Naive thymus-derived CD4-positive, alpha-beta T cell (primary cell): ENCODE data around the gene PHEX. TPM values are rescaled to one million over a fixed set of nuclear protein-coding genes. Genes with fewer than 3 reads are reported as not detected.
A peak's percentile ranks its signal among the peaks of the same experiment; 100 is the strongest.

ENCODE experiments used
- ATAC-seq: fragments of 150-1000 bp; cut with Tn5 transposase; 2 replicates; pipeline ENCODE4 v1.10.0; 2021; ENCODE audit warnings: mild to moderate bottlenecking, moderate library complexity
- CTCF ChIA-PET: fragments of 350-600 bp; sonication (Branson Sonifier 250); formaldehyde crosslinking; loops from one replicate; lab custom pipeline; 2021; ENCODE audit warnings: antibody characterized with exemption; lab: Charles Lee
- POLR2A ChIA-PET: fragments of 350-600 bp; sonication (Branson Sonifier 250); formaldehyde crosslinking; loops from one replicate; lab custom pipeline; 2021; ENCODE audit warnings: antibody characterized with exemption, inconsistent platforms; lab: Charles Lee
- DNase-seq, 9 donors: peaks; one replicate each; pipeline versions ENCODE4 v3.0.0 to v3.0.0-alpha.2; 2020 to 2022; ENCODE audit warnings: mixed read lengths in 1 of 9
- H3K27ac ChIP-seq: one replicate; pipeline ENCODE4 v1.7.0; 2013; ENCODE audit warnings: mild to moderate bottlenecking, low read depth, low read length, moderate library complexity
- H3K27me3 ChIP-seq, 2 donors: one replicate each; pipeline ENCODE4 v1.7.0; 2013; ENCODE audit warnings: low read length in 2 of 2, mild to moderate bottlenecking in 2 of 2, moderate library complexity in 2 of 2; ENCODE audit not compliant: control insufficient read depth in 2 of 2, insufficient read depth in 2 of 2
- H3K36me3 ChIP-seq, 3 experiments: 1 replicate in 2 of 3; 2 replicates in 1 of 3; pipeline ENCODE4 v1.7.0; 2013; ENCODE audit warnings: low read length in 3 of 3, mild to moderate bottlenecking in 3 of 3, moderate library complexity in 1 of 3; ENCODE audit not compliant: insufficient read depth in 3 of 3, control insufficient read depth in 2 of 3
- H3K4me1 ChIP-seq, 2 donors: one replicate each; pipeline ENCODE4 v1.7.0; 2013; ENCODE audit warnings: low read length in 2 of 2, mild to moderate bottlenecking in 2 of 2, moderate library complexity in 1 of 2; ENCODE audit not compliant: control insufficient read depth in 2 of 2, insufficient read depth in 2 of 2
- H3K4me3 ChIP-seq: 2 replicates; pipeline ENCODE4 v1.7.0; 2013; ENCODE audit warnings: mild to moderate bottlenecking, low read length
- H3K9me3 ChIP-seq, 3 experiments: 1 replicate in 2 of 3; 2 replicates in 1 of 3; pipeline ENCODE4 v1.7.0; 2013; ENCODE audit warnings: low read length in 3 of 3; ENCODE audit not compliant: control insufficient read depth in 2 of 3
- H3K27ac Mint-ChIP-seq, 9 donors: one replicate each; pipeline ENCODE4 v1.8.0; 2020 to 2022; ENCODE audit warnings: mixed read lengths in 9 of 9, mild to moderate bottlenecking in 8 of 9, moderate library complexity in 5 of 9, inconsistent platforms in 2 of 9
- H3K27me3 Mint-ChIP-seq, 5 donors: one replicate each; pipeline ENCODE4 v1.8.0; 2021 to 2022; ENCODE audit warnings: mixed read lengths in 5 of 5, mild to moderate bottlenecking in 1 of 5
- H3K36me3 Mint-ChIP-seq, 5 donors: one replicate each; pipeline ENCODE4 v1.8.0; 2020 to 2022; ENCODE audit warnings: mixed read lengths in 5 of 5, mild to moderate bottlenecking in 3 of 5, inconsistent platforms in 1 of 5
- H3K4me1 Mint-ChIP-seq, 7 donors: one replicate each; pipeline ENCODE4 v1.8.0; 2020 to 2022; ENCODE audit warnings: mixed read lengths in 7 of 7, mild to moderate bottlenecking in 3 of 7, inconsistent platforms in 1 of 7
- H3K4me3 Mint-ChIP-seq, 10 donors: one replicate each; pipeline ENCODE4 v1.8.0; 2020 to 2022; ENCODE audit warnings: mild to moderate bottlenecking in 10 of 10, mixed read lengths in 10 of 10, moderate library complexity in 6 of 10, inconsistent platforms in 2 of 10
- H3K9me3 Mint-ChIP-seq, 11 donors: one replicate each; pipeline ENCODE4 v1.8.0; 2020 to 2022; ENCODE audit warnings: mixed read lengths in 11 of 11, mild to moderate bottlenecking in 4 of 11, inconsistent platforms in 1 of 11, moderate library complexity in 1 of 11
- intact Hi-C, 2 donors: fragments of 100-400 bp; cut with micrococcal nuclease; formaldehyde crosslinking; loops; one replicate each; pipeline ENCODE4 v1.15.1; 2023
- polyA plus RNA-seq, 2 donors: library from polyadenylated mRNA; unstranded; fragments of 300-500 nt; fragmentation: Illumina TruSeq; gene quantifications; one replicate each; pipeline ENCODE4 v1.2.3, GENCODE V29; 2021
- total RNA-seq, 6 experiments: library from RNA in 5 of 6; stranded (reverse) in 5 of 6; gene quantifications; 1 replicate in 5 of 6; 2 replicates in 1 of 6; pipeline ENCODE4 v1.2.3 and lab custom pipeline; 2021 to 2026

The PHEX gene
- total and polyA plus RNA-seq, 7 experiments from 2014 or later = 0.08 to 0.32 (median 0.12) TPM; not detected in 2

GRCh38 chrX:22037225-22037624, 5.1 kb downstream of the PHEX start:
- H3K9me3 ChIP-seq = no peaks in the 10 kb centered on the region
- intact Hi-C loops = no loop called here
- Mint-ChIP-seq H3K4me1 (no peaks in the 10 kb centered on the region), H3K36me3 (no peaks in the 10 kb centered on the region), H3K27ac (no peak overlapping the region), H3K27me3 (no peaks in the 10 kb centered on the region), H3K4me3 (no peak overlapping the region), H3K9me3 (no peaks in the 10 kb centered on the region)
- H3K4me3 ChIP-seq = no peak overlapping the region
- no peaks in the 10 kb centered on the region for H3K36me3 ChIP-seq
- H3K27me3 ChIP-seq = no peaks in the 10 kb centered on the region
- ChIA-PET POLR2A (no interaction called here), CTCF (no interaction called here)
- no peaks in the 10 kb centered on the region for H3K4me1 ChIP-seq
- ATAC-seq (no peak), DNase-seq (no peak)
- no peak overlapping the region for H3K27ac ChIP-seq

DNA sequence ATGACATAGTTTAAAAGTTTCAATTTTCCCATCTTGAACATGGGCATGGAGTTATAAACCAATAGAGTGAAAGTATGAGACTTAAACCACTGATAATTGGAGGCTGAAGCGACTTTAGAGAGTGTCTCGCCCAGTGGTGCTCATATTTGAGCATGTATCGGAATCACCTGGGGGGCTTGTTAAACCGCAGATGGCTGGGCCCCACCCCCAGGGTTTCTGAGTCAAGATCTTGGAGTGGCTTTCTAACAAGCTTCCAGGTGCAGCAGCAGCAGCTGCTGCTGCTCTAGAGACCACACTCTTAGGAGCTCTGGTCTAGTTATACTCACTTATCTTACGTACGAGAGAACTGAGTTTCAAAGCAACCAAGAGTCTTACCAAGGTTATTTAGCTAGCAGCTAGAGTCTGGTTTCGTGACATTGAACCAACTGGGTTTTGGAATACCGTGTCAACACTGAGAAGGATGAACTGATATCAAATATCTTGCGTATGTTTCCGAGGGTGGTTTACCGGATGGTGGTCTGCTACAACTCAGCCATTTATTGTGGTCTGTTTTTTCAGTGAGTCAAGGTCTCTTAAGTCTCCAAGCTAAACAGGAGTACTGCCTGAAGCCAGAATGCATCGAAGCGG, 5.9 kb downstream of the PHEX start:
- H3K4me1 ChIP-seq = no peaks in the 10 kb centered on the region
- no peak for DNase-seq
- no peaks in the 10 kb centered on the region for H3K36me3 Mint-ChIP-seq
- no peak overlapping the region for H3K4me3 Mint-ChIP-seq
- no peak overlapping the region for H3K27ac ChIP-seq
- H3K27me3 Mint-ChIP-seq = no peaks in the 10 kb centered on the region
- H3K27me3 ChIP-seq = no peaks in the 10 kb centered on the region
- ATAC-seq = no peak
- H3K4me1 Mint-ChIP-seq = no peaks in the 10 kb centered on the region
- no peaks in the 10 kb centered on the region for H3K9me3 Mint-ChIP-seq
- H3K27ac Mint-ChIP-seq = no peak overlapping the region
- no peaks in the 10 kb centered on the region for H3K36me3 ChIP-seq
- CTCF ChIA-PET = interaction anchor here (0.6 kb wide), 1 partner anchor 23 kb away, joined by 3 read pairs; no protein-coding TSS in a partner anchor
- intact Hi-C loops = no loop called here
- H3K4me3 ChIP-seq = no peak overlapping the region
- no peaks in the 10 kb centered on the region for H3K9me3 ChIP-seq
- POLR2A ChIA-PET = no interaction called here

DNA sequence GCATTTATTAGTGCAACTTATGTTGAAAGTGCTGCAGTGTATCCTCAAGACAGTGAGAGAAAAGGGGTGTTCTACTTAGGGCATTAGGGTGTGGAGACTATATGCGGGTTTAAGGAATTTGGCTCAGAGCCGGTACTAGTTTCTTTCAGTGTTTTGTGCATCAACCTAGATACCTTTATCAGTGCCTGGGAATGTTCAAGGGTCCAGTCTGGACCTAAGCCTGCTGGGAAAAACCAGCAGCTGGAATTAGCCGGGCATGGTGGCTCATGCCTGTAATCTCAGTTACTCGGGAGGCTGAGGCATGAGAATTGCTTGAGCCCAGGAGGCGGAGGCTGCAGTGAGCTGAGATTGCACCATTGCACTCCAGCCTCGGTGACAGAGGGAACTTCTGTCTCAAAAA, 7.4 kb downstream of the PHEX start:
- Histone ChIP-seq H3K27me3 (no peaks in the 10 kb centered on the region), H3K4me3 (no peak overlapping the region), H3K27ac (no peak overlapping the region), H3K4me1 (no peaks in the 10 kb centered on the region), H3K36me3 (no peaks in the 10 kb centered on the region), H3K9me3 (no peaks in the 10 kb centered on the region)
- intact Hi-C loops = no loop called here
- DNase-seq (no peak), ATAC-seq (no peak)
- ChIA-PET POLR2A (no interaction called here), CTCF (no interaction called here)
- Mint-ChIP-seq H3K9me3 (no peaks in the 10 kb centered on the region), H3K36me3 (no peaks in the 10 kb centered on the region), H3K27ac (no peak overlapping the region), H3K4me3 (no peak overlapping the region), H3K27me3 (no peaks in the 10 kb centered on the region), H3K4me1 (no peaks in the 10 kb centered on the region)

DNA sequence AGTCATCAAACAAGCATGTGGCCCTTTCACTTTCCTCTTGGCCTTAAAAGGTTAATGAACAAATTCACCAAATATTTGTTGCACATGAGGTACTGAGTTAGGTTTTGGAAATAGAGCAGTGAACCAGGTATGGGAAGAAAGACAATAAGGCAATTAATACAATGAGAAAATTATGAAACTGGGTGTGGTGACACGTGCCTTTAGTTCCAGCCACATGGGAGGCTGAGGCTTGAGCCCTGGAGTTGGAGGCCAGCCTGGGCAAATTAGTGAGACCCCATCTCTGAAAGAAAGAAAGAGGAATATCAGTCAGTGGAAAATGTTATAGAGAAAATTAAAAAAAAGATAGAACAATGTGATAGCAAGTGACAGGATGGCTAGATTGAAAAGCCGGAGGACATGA, 8.1 kb downstream of the PHEX start:
- DNase-seq (no peak), ATAC-seq (no peak)
- H3K27me3 Mint-ChIP-seq = no peaks in the 10 kb centered on the region
- H3K27ac Mint-ChIP-seq = no peak overlapping the region
- no peaks in the 10 kb centered on the region for H3K4me1 ChIP-seq
- H3K36me3 Mint-ChIP-seq = no peaks in the 10 kb centered on the region
- H3K9me3 Mint-ChIP-seq = no peaks in the 10 kb centered on the region
- H3K4me1 Mint-ChIP-seq = no peaks in the 10 kb centered on the region
- H3K27me3 ChIP-seq = no peaks in the 10 kb centered on the region
- H3K4me3 Mint-ChIP-seq = no peak overlapping the region
- ChIA-PET CTCF (no interaction called here), POLR2A (no interaction called here)
- no peaks in the 10 kb centered on the region for H3K36me3 ChIP-seq
- no peaks in the 10 kb centered on the region for H3K9me3 ChIP-seq
- intact Hi-C loops = no loop called here
- H3K4me3 ChIP-seq = no peak overlapping the region
- H3K27ac ChIP-seq = no peak overlapping the region

DNA sequence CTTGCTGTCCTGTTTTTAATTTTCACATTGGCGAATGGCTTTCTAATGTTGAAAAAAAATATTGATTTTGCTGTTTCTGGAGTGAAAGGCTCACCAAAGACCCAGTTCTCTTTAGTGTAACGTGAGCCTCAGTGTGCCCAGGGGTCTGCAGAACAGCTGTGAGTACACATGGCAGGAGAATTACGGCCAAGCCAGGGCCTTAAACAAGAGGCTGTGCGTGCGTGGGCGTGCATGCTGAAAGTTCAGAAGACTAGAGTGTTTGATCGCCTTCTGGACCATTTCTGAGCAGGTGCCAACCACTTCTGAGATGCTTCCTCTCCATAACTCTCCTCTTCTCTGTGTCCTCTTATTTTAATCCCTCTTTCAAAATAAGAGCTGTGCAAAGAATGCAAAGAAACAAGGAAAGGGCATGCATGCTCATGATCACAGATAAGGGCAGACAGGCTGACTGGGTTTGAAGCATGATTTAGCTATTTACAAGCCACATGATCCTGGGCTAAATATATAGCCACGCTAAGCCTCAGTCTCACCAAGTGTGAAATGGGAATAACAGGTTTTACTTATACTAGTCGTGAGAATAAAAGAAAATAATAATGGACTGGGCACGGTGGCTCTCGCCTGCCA, 9.9 kb downstream of the PHEX start:
- POLR2A ChIA-PET = no interaction called here
- CTCF ChIA-PET = no interaction called here

GRCh38 chrX:22043872-22044271, 11.7 kb downstream of the PHEX start:
- Mint-ChIP-seq H3K27me3 (no peaks in the 10 kb centered on the region), H3K9me3 (no peaks in the 10 kb centered on the region), H3K36me3 (no peaks in the 10 kb centered on the region), H3K27ac (peak overlapping the region in 1 of 9 donors; percentile 8), H3K4me3 (no peak overlapping the region), H3K4me1 (no peaks in the 10 kb centered on the region)
- ChIA-PET CTCF (no interaction called here), POLR2A (no interaction called here)
- DNase-seq (no peak), ATAC-seq (no peak)
- H3K36me3 ChIP-seq = no peaks in the 10 kb centered on the region
- no peak overlapping the region for H3K4me3 ChIP-seq
- intact Hi-C loops = no loop called here
- H3K9me3 ChIP-seq = no peaks in the 10 kb centered on the region
- H3K27ac ChIP-seq = no peak overlapping the region
- no peaks in the 10 kb centered on the region for H3K4me1 ChIP-seq
- H3K27me3 ChIP-seq = no peaks in the 10 kb centered on the region

More for the DNA sequence above, 9.9 kb downstream of the PHEX start:
- Histone ChIP-seq H3K4me3 (no peak overlapping the region), H3K27me3 (no peaks in the 10 kb centered on the region), H3K9me3 (no peaks in the 10 kb centered on the region), H3K36me3 (no peaks in the 10 kb centered on the region), H3K27ac (no peak overlapping the region), H3K4me1 (no peaks in the 10 kb centered on the region)
- Mint-ChIP-seq H3K4me3 (no peak overlapping the region), H3K27ac (no peak overlapping the region), H3K9me3 (no peaks in the 10 kb centered on the region), H3K27me3 (no peaks in the 10 kb centered on the region), H3K36me3 (no peaks in the 10 kb centered on the region), H3K4me1 (no peaks in the 10 kb centered on the region)
- intact Hi-C loops = no loop called here
- DNase-seq = no peak
- no peak for ATAC-seq

DNA sequence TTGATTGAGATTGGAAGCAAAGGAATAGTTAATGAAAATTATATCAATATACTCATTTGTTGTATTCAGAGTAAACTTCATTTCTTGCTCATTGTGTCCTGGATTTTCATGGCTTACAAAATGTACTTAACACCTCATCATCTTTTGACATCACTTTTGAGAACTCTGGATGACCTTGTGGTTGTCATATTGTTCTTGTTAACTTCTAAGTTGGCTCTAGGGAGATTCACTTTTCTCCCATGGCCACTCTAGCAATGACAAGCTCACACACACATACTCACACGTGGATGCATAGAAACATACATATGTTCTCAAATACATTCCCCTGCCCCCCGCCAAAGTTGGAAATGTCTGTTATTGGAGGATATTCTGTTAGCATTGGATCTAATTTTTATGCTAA, 15.3 kb downstream of the PHEX start:
- H3K27me3 Mint-ChIP-seq = no peaks in the 10 kb centered on the region
- no peaks in the 10 kb centered on the region for H3K36me3 ChIP-seq
- intact Hi-C loops = no loop called here
- ATAC-seq = no peak
- H3K4me1 Mint-ChIP-seq = no peaks in the 10 kb centered on the region
- H3K4me3 Mint-ChIP-seq = no peak overlapping the region
- no peaks in the 10 kb centered on the region for H3K27me3 ChIP-seq
- H3K9me3 ChIP-seq = no peaks in the 10 kb centered on the region
- ChIA-PET CTCF (no interaction called here), POLR2A (no interaction called here)
- H3K27ac Mint-ChIP-seq = no peak overlapping the region
- DNase-seq = no peak
- H3K9me3 Mint-ChIP-seq = no peaks in the 10 kb centered on the region
- no peak overlapping the region for H3K4me3 ChIP-seq
- H3K4me1 ChIP-seq = no peaks in the 10 kb centered on the region
- H3K27ac ChIP-seq = no peak overlapping the region
- H3K36me3 Mint-ChIP-seq = no peaks in the 10 kb centered on the region
